HepG2 (cell line): Measurements from ENCODE around the gene ZNF813. TPM values are rescaled to one million over a fixed set of nuclear protein-coding genes. Genes with fewer than 3 reads are reported as not detected.

Experiments
- BCLAF1 ChIP-seq: fragments of 450-650 bp; IDR thresholded peaks from 2 replicates; pipeline ENCODE4 v1.6.1; 2017; ENCODE audit warnings: mild to moderate bottlenecking
- CREB3 ChIP-seq: sonication (generic); formaldehyde crosslinking; IDR thresholded peaks from 2 replicates; pipeline ENCODE4 v1.5.0; 2020; ENCODE audit warnings: missing genetic modification reagents
- FUBP1 ChIP-seq: sonication (generic); formaldehyde crosslinking; IDR thresholded peaks from 2 replicates; pipeline ENCODE4 v1.5.1; 2020; ENCODE audit warnings: missing genetic modification reagents, mild to moderate bottlenecking, borderline replicate concordance
- HOXA3 ChIP-seq: sonication (generic); formaldehyde crosslinking; IDR thresholded peaks from 2 replicates; pipeline ENCODE4 v1.5.0; 2020; ENCODE audit warnings: missing genetic modification reagents
- JARID2 ChIP-seq: sonication (generic); formaldehyde crosslinking; IDR thresholded peaks from 2 replicates; pipeline ENCODE4 v1.8.1; 2023; ENCODE audit warnings: missing genetic modification reagents, inconsistent platforms; ENCODE audit not compliant: insufficient replicate concordance
- NCOR1 ChIP-seq: fragments of 200-600 bp; sonication (generic); IDR thresholded peaks from 2 replicates; pipeline ENCODE4 v1.7.0; 2017; ENCODE audit warnings: antibody characterized with exemption, low read length, borderline replicate concordance
- PAWR ChIP-seq: sonication (generic); formaldehyde crosslinking; IDR thresholded peaks from 2 replicates; pipeline ENCODE4 v1.4.0; 2020; ENCODE audit warnings: missing genetic modification reagents, mild to moderate bottlenecking, borderline replicate concordance
- polyA plus RNA-seq, 8 experiments: library from polyadenylated mRNA; depleted of rRNA in 3 of 8; stranded (reverse) in 7 of 8; unstranded in 1 of 8; fragments of >200 nt; fragmentation: Illumina TruSeq in 4 of 8; extraction: Trizol in 4 of 8; gene quantifications; 2 replicates each; pipeline versions ENCODE4 v1.2.1 to v1.2.3, GENCODE V29; 2011 to 2016; ENCODE audit warnings: low read depth in 4 of 8, missing spikeins in 1 of 8, mixed read lengths in 1 of 8; ENCODE audit not compliant: insufficient read depth in 1 of 8
- total RNA-seq, 5 experiments: library from RNA; depleted of rRNA; stranded (reverse); fragments of >200 nt; fragmentation: Illumina TruSeq; extraction: Trizol; gene quantifications; 2 replicates each; pipeline ENCODE4 v1.2.3, GENCODE V29; 2016; ENCODE audit warnings: low read depth in 1 of 5
- TF ChIP-seq, protein P1 (sequence below): sonication (generic); formaldehyde crosslinking; IDR thresholded peaks from 2 replicates; pipeline ENCODE4 v1.5.0; 2020; ENCODE audit warnings: missing genetic modification reagents
- TF ChIP-seq, protein P2 (sequence below): sonication (generic); formaldehyde crosslinking; IDR thresholded peaks from 2 replicates; pipeline ENCODE4 v1.4.0; 2020; ENCODE audit warnings: missing genetic modification reagents, borderline replicate concordance
- TF ChIP-seq, protein P3 (sequence below): sonication (generic); formaldehyde crosslinking; IDR thresholded peaks from 2 replicates; pipeline ENCODE4 v1.4.0; 2020; ENCODE audit warnings: missing genetic modification reagents, borderline replicate concordance
- TF ChIP-seq, protein P4 (sequence below): sonication (generic); formaldehyde crosslinking; IDR thresholded peaks from 2 replicates; pipeline ENCODE4 v1.8.1; 2023; ENCODE audit warnings: mild to moderate bottlenecking, missing genetic modification reagents, borderline replicate concordance

ZNF813 gene
- total and polyA plus RNA-seq, 2 of the 13 experiments (the other 11 are each of a cell fraction or from before 2014, with no cell fraction given): 2.1 to 8.9 TPM

GRCh38 chr19:53467485-53468262, at the start of gene ZNF813 (continued):
- TF ChIP-seq, protein P1, sequence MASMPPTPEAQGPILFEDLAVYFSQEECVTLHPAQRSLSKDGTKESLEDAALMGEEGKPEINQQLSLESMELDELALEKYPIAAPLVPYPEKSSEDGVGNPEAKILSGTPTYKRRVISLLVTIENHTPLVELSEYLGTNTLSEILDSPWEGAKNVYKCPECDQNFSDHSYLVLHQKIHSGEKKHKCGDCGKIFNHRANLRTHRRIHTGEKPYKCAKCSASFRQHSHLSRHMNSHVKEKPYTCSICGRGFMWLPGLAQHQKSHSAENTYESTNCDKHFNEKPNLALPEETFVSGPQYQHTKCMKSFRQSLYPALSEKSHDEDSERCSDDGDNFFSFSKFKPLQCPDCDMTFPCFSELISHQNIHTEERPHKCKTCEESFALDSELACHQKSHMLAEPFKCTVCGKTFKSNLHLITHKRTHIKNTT (CRISPR knock-in tag): no peak
- TF ChIP-seq, protein P2, sequence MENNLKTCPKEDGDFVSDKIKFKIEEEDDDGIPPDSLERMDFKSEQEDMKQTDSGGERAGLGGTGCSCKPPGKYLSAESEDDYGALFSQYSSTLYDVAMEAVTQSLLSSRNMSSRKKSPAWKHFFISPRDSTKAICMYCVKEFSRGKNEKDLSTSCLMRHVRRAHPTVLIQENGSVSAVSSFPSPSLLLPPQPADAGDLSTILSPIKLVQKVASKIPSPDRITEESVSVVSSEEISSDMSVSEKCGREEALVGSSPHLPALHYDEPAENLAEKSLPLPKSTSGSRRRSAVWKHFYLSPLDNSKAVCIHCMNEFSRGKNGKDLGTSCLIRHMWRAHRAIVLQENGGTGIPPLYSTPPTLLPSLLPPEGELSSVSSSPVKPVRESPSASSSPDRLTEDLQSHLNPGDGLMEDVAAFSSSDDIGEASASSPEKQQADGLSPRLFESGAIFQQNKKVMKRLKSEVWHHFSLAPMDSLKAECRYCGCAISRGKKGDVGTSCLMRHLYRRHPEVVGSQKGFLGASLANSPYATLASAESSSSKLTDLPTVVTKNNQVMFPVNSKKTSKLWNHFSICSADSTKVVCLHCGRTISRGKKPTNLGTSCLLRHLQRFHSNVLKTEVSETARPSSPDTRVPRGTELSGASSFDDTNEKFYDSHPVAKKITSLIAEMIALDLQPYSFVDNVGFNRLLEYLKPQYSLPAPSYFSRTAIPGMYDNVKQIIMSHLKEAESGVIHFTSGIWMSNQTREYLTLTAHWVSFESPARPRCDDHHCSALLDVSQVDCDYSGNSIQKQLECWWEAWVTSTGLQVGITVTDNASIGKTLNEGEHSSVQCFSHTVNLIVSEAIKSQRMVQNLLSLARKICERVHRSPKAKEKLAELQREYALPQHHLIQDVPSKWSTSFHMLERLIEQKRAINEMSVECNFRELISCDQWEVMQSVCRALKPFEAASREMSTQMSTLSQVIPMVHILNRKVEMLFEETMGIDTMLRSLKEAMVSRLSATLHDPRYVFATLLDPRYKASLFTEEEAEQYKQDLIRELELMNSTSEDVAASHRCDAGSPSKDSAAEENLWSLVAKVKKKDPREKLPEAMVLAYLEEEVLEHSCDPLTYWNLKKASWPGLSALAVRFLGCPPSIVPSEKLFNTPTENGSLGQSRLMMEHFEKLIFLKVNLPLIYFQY (CRISPR knock-in tag): peak; percentile 39; the same call in 1 of the 2 replicates
- no peak for TF ChIP-seq CREB3 (CRISPR knock-in tag)
- no peak for TF ChIP-seq FUBP1 (CRISPR knock-in tag)
- TF ChIP-seq JARID2: no peak
- no peak for TF ChIP-seq BCLAF1
- TF ChIP-seq, protein P3, sequence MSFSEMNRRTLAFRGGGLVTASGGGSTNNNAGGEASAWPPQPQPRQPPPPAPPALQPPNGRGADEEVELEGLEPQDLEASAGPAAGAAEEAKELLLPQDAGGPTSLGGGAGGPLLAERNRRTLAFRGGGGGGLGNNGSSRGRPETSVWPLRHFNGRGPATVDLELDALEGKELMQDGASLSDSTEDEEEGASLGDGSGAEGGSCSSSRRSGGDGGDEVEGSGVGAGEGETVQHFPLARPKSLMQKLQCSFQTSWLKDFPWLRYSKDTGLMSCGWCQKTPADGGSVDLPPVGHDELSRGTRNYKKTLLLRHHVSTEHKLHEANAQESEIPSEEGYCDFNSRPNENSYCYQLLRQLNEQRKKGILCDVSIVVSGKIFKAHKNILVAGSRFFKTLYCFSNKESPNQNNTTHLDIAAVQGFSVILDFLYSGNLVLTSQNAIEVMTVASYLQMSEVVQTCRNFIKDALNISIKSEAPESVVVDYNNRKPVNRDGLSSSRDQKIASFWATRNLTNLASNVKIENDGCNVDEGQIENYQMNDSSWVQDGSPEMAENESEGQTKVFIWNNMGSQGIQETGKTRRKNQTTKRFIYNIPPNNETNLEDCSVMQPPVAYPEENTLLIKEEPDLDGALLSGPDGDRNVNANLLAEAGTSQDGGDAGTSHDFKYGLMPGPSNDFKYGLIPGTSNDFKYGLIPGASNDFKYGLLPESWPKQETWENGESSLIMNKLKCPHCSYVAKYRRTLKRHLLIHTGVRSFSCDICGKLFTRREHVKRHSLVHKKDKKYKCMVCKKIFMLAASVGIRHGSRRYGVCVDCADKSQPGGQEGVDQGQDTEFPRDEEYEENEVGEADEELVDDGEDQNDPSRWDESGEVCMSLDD: no peak
- no peak for TF ChIP-seq PAWR (CRISPR knock-in tag)
- peak; percentile 24; the same call in 1 of the 2 replicates for TF ChIP-seq NCOR1
- TF ChIP-seq HOXA3: peak; percentile 43
- TF ChIP-seq, protein P4, sequence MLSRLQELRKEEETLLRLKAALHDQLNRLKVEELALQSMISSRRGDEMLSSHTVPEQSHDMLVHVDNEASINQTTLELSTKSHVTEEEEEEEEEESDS (CRISPR knock-in tag): no peak
